HG03460 (cell line): ENCODE measurements around the gene RSPO4.

Source experiments
- ATAC-seq: cut with Tn5 transposase; IDR thresholded peaks from one replicate; pipeline ENCODE4 v1.9.1; 2021; ENCODE audit not compliant: unreplicated experiment

RSPO4 gene

GRCh38 chr20:944774-945410, 57.2 kb downstream of the RSPO4 start:
- ATAC-seq, result no peak

DNA sequence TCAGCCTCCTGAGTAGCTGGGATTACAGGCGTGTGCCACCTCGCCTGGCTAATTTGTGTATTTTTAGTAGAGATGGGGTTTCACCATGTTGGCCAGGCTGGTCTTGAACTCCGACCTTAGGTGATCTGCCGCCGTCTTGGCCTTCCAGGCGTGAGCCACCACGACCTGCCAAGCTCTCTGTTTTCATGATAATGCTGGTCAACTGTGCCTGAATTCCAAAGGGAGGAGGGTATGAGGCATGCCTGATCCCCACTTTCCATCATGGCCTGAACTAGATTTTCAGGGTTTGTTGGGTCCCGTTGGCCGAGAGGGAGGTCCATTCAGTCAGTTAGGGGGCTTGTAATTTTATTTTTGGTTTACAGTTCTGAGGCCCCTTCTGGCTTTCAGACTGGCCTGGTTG, 58.0 kb downstream of the RSPO4 start:
- no peak for ATAC-seq

DNA sequence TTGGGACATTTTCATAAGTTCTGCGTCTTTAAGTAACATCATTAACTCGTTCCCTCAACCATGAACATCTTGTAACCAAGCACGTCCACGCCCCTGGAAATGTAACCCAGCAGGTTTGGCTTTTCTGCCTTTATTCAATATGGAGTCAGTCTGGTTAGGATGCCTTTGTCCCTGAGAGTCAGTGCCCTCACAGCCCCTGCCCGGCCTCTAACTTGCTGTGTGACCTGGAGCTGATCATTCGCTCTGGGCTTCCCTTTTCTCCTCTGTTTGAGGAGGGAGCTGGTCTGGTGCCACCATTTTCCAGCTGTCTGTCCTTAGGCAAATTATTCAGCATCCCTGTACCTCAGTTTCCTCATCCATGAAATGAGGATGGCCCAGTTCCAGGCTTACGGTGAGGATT, 59.5 kb downstream of the RSPO4 start:
- no peak for ATAC-seq

GRCh38 chr20:940926-941325, 61.2 kb downstream of the RSPO4 start:
- no peak for ATAC-seq

DNA sequence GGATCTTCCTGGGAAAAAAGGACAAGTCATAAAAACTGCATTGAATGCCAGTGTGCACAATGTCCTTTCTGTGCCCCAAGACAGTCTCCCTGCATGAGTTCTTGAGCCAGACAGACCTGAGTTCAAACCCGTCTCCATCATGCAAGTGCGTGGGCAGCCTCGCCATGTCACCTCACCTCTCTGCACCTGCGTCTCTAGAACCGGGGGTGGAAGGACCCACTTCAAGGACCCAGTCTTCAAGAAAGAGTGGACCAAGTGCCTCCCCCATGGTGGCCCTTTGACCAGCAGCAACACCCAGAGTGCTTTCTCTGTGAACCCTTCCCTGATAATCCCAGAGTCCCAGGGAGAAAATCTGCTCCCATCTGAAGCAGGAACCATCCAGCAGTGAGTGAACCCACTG, 62.5 kb downstream of the RSPO4 start:
- no peak for ATAC-seq

DNA sequence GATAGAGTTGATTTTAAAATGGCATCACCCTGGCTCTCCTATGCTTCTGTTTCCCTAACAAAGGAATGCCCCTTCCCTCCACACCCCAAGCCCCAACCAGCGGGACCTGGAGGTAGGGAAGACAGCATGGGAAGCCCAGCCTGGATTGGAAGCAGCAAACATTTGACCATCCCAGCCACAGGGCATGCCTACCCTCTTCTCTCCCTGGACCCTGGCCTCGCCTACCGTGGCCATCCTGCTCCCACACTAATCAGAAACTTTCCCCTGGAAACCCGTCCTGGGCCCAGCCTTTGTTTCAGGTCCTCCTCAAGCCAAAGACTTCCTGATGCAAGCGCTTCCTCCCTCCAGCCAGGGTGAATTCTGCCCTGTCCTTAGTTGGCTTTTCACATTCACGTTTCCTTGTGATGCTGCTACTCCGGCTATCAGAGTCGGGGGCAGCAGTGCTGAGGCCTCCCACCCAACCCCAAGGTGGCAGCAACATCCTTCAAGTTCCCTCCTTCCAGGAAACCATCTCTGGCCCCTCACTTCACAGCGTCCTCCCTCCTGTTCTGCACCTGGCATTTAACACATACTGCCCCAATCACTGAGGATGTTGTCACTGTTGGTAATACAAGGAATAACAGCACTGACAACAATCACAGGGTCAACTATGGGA, 67.8 kb downstream of the RSPO4 start:
- no peak for ATAC-seq

- no peak for ATAC-seq
Measured at GRCh38 chr20:933029-933428, 69.1 kb downstream of the RSPO4 start.

DNA sequence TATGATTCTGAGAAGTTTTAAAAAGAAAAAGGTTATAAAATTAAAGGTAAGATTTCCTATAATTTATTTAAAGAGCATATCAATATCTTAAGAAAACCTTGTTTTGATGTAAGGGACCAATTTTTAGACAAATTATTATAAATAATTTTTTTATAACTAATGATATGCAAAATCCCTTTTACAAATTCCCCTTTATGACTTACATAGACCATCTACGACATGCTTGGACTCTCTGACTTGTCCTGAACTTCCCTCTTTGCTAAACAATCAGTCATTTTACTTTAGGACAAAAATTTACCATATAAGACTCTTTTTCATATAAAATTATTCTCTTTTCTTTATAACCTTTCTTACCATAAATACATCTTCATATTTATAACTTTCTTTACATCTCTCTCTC, 70.7 kb downstream of the RSPO4 start:
- ATAC-seq, result no peak

DNA sequence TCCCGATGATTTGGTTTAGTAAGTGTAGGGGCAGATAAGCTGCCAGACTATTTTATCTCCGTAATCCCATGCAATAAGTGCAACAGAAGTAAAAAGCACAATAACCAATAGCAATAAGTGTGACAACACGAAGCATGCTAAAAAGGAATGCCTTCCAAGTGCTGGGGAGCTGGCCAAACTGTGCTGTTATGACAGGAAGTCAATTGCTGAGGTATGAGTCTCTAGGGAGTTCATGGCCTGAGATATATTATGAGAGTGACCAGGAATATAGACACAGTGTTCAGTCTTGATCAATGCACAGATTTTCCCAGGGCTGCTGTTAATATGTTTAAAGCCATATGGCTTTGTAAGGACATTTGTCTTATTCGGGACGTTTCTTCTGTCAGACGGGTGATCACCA, 75.4 kb downstream of the RSPO4 start:
- ATAC-seq, result no peak

DNA sequence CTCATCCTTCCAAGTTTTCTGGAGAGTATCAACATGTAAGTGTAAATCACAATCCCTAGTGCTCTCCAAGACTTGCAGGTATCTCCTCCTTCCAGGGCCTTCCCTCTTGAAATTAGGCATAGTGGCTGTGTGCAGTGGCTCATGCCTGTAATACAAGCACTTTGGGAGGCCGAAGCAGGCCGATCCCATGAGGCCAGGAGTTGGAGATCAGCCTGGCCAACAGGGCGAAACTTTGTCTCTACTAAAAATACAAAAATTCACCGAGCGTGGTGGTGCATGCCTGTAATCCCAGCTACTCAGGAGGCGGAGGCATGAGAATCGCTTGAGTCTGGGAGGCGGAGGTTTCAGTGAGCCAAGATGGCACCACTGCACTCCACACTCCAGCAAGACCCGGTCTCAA, 76.6 kb downstream of the RSPO4 start:
- ATAC-seq, result no peak

GRCh38 chr20:924639-925038, 77.5 kb downstream of the RSPO4 start:
- ATAC-seq, result no peak

- no peak for ATAC-seq
Measured at GRCh38 chr20:922781-923180, 79.3 kb downstream of the RSPO4 start.

DNA sequence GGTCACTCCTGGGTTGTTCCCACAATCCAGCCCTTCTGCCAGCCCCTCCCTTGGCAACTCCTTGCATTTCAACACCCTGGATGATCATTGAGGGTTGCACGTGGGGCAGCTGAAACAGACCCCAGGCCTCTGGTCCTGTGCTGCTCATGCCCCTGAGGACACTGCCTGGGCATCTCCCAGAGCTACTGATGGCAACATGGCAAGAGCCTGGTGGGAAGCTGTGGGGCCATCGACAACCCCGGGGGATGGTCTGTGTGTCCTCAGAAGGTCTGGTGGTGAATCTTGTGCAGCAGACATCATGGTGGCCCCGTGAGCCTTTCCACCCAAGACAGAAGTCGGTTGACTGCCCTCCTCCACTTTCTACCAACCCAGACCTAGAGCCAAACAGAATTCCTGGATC, 81.0 kb downstream of the RSPO4 start:
- ATAC-seq, result no peak

GRCh38 chr20:920311-920710, 81.8 kb downstream of the RSPO4 start:
- ATAC-seq, result no peak

DNA sequence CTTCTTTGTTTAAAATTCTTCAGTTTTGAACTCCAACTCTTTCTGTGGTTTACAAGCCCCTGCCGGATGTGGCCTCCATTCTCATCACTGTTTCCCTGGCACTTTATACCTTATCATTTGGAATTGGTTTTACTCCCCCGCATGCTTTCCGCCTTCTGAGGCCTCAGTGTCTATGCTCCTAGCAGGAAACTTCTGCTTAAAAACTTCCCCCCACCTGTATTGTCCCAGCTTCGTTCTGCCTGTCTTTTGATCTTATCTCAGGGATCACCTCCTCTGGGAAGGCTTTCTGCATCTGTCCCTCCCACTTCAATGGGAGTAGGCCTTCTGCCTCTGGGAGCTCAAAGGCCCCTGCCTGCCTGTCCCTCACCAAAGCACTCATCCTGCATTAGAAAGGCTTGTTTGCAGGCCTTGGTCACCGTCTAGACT, 82.6 kb downstream of the RSPO4 start:
- no peak for ATAC-seq

GRCh38 chr20:917416-917815, 84.7 kb downstream of the RSPO4 start:
- ATAC-seq, result no peak

DNA sequence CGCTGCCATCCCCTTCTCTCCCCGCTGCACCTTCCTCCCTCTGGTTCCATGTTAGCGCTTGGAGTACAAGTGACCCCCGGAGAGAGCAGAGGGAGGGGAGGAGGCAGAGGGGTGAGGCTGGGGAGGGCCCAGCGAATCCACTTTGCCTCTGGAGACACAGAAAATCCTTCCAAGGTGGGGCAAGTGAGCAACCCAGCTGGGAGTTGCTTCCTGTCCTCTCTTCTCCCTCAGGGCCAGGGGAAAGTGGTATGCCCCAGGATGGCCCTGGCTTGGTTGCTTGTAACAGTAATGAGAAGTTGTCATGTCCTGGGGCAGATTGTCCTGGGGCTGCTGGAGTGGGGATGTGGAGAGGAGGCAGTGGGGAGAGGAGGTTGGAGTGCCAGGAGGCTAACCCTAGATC, 85.3 kb downstream of the RSPO4 start:
- ATAC-seq, result no peak

DNA sequence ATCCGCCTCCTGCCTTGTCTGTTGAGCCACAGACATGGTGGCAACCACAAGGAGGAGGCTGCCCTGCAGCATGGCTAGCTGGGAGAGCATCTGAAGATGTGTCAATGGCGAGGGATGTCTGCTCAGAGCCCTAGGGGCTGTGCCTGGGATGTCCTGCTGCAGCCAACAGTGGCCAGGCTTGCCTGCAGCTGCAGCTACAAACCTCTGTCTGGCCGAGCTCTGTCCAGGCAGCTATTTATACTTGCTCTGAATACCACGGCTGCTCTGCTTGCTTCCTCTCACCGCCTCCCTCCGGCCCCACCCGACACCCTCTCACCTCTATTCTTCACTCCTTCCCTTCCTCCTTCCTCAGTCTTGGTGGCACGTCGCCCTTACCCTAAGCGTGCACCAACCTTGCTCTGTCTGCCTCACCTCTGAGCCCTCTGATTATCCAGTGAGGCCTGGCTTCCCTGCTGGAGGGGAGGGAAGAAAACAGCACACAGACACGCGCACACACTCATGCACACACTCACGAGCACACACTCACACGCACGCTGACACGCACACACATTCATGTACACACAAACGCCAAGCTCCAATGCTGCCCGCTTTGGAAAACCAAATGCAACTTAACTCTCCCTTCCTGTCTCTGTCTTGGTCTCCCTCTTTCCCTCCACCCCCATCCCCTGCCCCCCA, 85.8 kb downstream of the RSPO4 start, which contains the start of gene ANGPT4:
Gene ANGPT4 (minus strand): TSS at position 210 of the 675 bp plus-strand sequence. CDS start 120 bp downstream, at position 90.
- no peak for ATAC-seq

DNA sequence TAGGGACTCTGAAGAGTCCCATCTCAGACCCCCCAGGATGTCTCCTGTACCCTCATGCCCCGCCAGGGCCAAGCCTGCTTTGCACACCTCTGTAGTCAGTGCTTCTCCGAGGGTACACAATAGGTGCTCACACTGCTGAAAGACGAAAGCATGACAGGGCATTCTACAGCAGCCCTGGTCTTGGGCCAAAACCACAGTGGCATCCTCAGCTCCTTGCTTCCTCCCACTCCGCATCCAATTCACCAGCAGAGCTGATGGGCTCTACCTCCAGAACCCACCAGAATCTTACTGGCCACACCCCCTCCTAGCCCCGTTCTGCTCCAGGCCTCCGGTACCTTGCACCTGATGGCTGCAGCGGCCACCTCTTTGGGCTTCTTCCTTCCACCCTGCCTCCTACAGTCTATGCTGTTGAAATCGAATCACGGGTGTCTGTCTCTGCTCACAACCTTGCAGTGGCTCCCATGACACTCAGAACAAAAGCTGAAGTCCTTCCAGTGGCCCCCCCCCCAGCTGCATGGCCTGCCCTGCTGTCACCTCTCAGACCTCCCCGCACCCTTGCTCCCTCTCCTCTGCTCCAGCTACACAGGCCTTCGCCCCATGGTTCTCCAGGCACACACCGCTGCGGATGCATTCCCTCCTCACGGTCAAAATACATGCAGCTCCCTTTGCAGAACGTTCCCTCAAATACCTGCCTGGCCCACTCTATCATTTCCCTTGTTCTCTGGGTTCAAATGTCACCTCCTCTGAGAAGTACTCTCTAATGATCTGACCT, 87.2 kb downstream of the RSPO4 start:
- no peak for ATAC-seq

DNA sequence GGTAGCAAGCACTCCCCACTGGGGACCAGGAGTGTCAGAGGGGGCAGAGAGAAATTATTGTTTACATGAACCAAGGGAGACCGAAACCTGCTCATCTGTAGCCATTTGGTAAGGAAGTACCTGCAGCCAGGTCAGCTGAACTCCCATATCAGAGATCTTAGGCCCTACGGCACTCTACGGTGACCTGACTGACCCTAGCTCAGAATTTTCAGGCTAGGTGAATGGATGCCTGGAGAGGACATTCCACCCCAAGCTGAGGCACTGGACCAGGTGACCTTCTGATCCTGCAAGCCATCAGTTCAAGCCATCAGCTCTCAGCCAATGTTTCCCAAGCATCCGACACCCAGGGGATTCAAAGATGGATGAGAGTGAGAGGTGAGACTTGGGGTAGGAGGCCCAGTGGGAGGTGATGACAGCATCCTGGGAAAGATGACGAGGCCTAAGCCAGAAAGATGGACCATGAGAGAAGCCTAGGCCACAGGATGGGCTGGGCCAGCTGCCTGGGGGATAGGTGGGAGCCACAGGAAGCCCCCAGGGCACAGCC, 88.7 kb downstream of the RSPO4 start:
- no peak for ATAC-seq

- ATAC-seq, result no peak
Measured at GRCh38 chr20:911882-912600, 90.1 kb downstream of the RSPO4 start.
